Type B pancreatic cell (in vitro differentiated cells): ENCODE data around the gene PSD. TPM values are rescaled to one million over a fixed set of nuclear protein-coding genes. Genes with fewer than 3 reads are reported as not detected.

Experiments
- DNase-seq: peaks from one replicate; pipeline ENCODE4 v3.0.0; 2021; ENCODE audit warnings: mixed read lengths; ENCODE audit not compliant: unreplicated experiment; ENCODE audit errors: extremely low spot score
- H3K27ac Mint-ChIP-seq: 2 replicates; pipeline ENCODE4 v1.8.0; 2021; ENCODE audit warnings: mild to moderate bottlenecking, mixed read lengths
- H3K27me3 Mint-ChIP-seq: 2 replicates; pipeline ENCODE4 v1.8.0; 2021; ENCODE audit warnings: mixed read lengths
- H3K36me3 Mint-ChIP-seq: 2 replicates; pipeline ENCODE4 v1.8.0; 2021; ENCODE audit warnings: mixed read lengths
- H3K4me1 Mint-ChIP-seq: one replicate; pipeline ENCODE4 v1.8.0; 2021; ENCODE audit warnings: mixed read lengths; ENCODE audit not compliant: unreplicated experiment
- H3K4me3 Mint-ChIP-seq: 2 replicates; pipeline ENCODE4 v1.8.0; 2021; ENCODE audit warnings: mild to moderate bottlenecking, mixed read lengths
- H3K9me3 Mint-ChIP-seq: 2 replicates; pipeline ENCODE4 v1.8.0; 2021; ENCODE audit warnings: mixed read lengths
- CTCF ChIP-seq: fragments of 200-600 bp; sonication (generic); conservative IDR thresholded peaks from 2 replicates; pipeline ENCODE4 v1.5.0; 2021; ENCODE audit warnings: antibody characterized with exemption, mild to moderate bottlenecking
- total RNA-seq: library from RNA; stranded (reverse); gene quantifications from 2 replicates; pipeline ENCODE4 v1.2.1, GENCODE V29; 2021; ENCODE audit warnings: low replicate concordance

The PSD gene
- total RNA-seq, 1 donor from 2014 or later = 7.8 TPM

GRCh38 chr10:102433619-102434046 is 15.0 kb upstream of the PSD start:
- H3K27ac Mint-ChIP-seq = no peak overlapping the region
- TF ChIP-seq CTCF = no peak
- H3K9me3 Mint-ChIP-seq = no peaks in the 10 kb centered on the region
- no peaks in the 10 kb centered on the region for H3K36me3 Mint-ChIP-seq
- no peak for DNase-seq
- peak overlapping the region; percentile 47 for H3K4me3 Mint-ChIP-seq
- H3K27me3 Mint-ChIP-seq = peaks cover 15% of the 10 kb centered on the region
- peaks cover 28% of the 10 kb centered on the region for H3K4me1 Mint-ChIP-seq

- H3K36me3 Mint-ChIP-seq = no peaks in the 10 kb centered on the region
- peaks cover 15% of the 10 kb centered on the region for H3K27me3 Mint-ChIP-seq
- H3K4me1 Mint-ChIP-seq = peaks cover 24% of the 10 kb centered on the region
- DNase-seq = peak; percentile 98
- TF ChIP-seq CTCF = no peak
- H3K9me3 Mint-ChIP-seq = no peaks in the 10 kb centered on the region
- H3K4me3 Mint-ChIP-seq = peak within 1 kb of the TSS; percentile 95
- H3K27ac Mint-ChIP-seq = peak within 1 kb of the TSS; percentile 82
Observed at GRCh38 chr10:102432162-102432950, 13.8 kb upstream of the PSD start, which contains the start of gene CUEDC2. CUEDC2 (minus strand) TSS chr10:102432574; CDS start chr10:102425188, 7,386 bp downstream.

- H3K4me1 Mint-ChIP-seq = peaks cover 22% of the 10 kb centered on the region
- peaks cover 12% of the 10 kb centered on the region for H3K27me3 Mint-ChIP-seq
- no peak for DNase-seq
- no peaks in the 10 kb centered on the region for H3K36me3 Mint-ChIP-seq
- no peaks in the 10 kb centered on the region for H3K9me3 Mint-ChIP-seq
- H3K27ac Mint-ChIP-seq = peak overlapping the region; percentile 82
- peak overlapping the region; percentile 95 for H3K4me3 Mint-ChIP-seq
- no peak for TF ChIP-seq CTCF
Observed at GRCh38 chr10:102431452-102432124, 13.0 kb upstream of the PSD start.

GRCh38 chr10:102429468-102429867 is 10.9 kb upstream of the PSD start:
- H3K4me1 Mint-ChIP-seq = peaks cover 11% of the 10 kb centered on the region
- TF ChIP-seq CTCF = no peak
- no peaks in the 10 kb centered on the region for H3K36me3 Mint-ChIP-seq
- no peak for DNase-seq
- H3K27me3 Mint-ChIP-seq = peaks cover 2% of the 10 kb centered on the region
- no peak overlapping the region for H3K27ac Mint-ChIP-seq
- H3K9me3 Mint-ChIP-seq = no peaks in the 10 kb centered on the region
- H3K4me3 Mint-ChIP-seq = no peak overlapping the region

- H3K27ac Mint-ChIP-seq = no peak overlapping the region
- no peaks in the 10 kb centered on the region for H3K27me3 Mint-ChIP-seq
- DNase-seq = no peak
- H3K9me3 Mint-ChIP-seq = no peaks in the 10 kb centered on the region
- peaks cover 9% of the 10 kb centered on the region for H3K4me1 Mint-ChIP-seq
- TF ChIP-seq CTCF = no peak
- H3K4me3 Mint-ChIP-seq = no peak overlapping the region
- no peaks in the 10 kb centered on the region for H3K36me3 Mint-ChIP-seq
Observed at GRCh38 chr10:102426803-102427287, 8.3 kb upstream of the PSD start.
